HL-60 (cell line): ENCODE results near the gene ITGA3.

Experiments used
- DNase-seq, 2 experiments: peaks; one replicate each; pipeline ENCODE4 v3.0.0-alpha.2; 2010 to 2020; ENCODE audit warnings: low read depth in 1 of 2, low spot score in 1 of 2
- H3K27ac ChIP-seq: fragments of 250-450 bp; sonication (Bioruptor Pico); replicated peaks from 2 replicates; pipeline ENCODE4 v1.5.1; 2020; ENCODE audit warnings: mild to moderate bottlenecking, moderate library complexity
- H3K27me3 ChIP-seq: fragments of 250-450 bp; sonication (Bioruptor Pico); 2 replicates; pipeline ENCODE4 v1.5.1; 2021; ENCODE audit warnings: mild to moderate bottlenecking, moderate library complexity; ENCODE audit not compliant: insufficient read depth, poor library complexity, severe bottlenecking
- H3K4me3 ChIP-seq: replicated peaks from 2 replicates; pipeline ENCODE4 v1.5.1; 2011; ENCODE audit warnings: mild to moderate bottlenecking, control low read depth, low read length; ENCODE audit not compliant: insufficient read depth
- CTCF ChIP-seq: IDR thresholded peaks from one replicate; pipeline ENCODE4 v1.5.1; 2011; ENCODE audit warnings: low read length, control low read depth, inconsistent platforms; ENCODE audit not compliant: insufficient read depth
- GABPA ChIP-seq: IDR thresholded peaks from 2 replicates; pipeline ENCODE4 v1.6.1; 2012; ENCODE audit warnings: low read depth
- POLR2AphosphoS5 ChIP-seq: IDR thresholded peaks from 2 replicates; pipeline ENCODE4 v1.6.1; 2012; ENCODE audit warnings: low read depth
- REST ChIP-seq: IDR thresholded peaks from 2 replicates; pipeline ENCODE4 v1.6.1; 2012; ENCODE audit warnings: low read depth; ENCODE audit not compliant: insufficient replicate concordance
- SPI1 ChIP-seq: IDR thresholded peaks from 2 replicates; pipeline ENCODE4 v1.6.1; 2012; ENCODE audit warnings: low read depth, mild to moderate bottlenecking, borderline replicate concordance

ITGA3 gene

GRCh38 chr17:50127697-50128361 lies 71.9 kb downstream of the ITGA3 start:
- Histone ChIP-seq H3K27ac (no peak overlapping the region), H3K27me3 (peaks cover 39% of the 10 kb centered on the region), H3K4me3 (no peak overlapping the region)
- peak in 1 of 2 experiments; percentile 47 for DNase-seq
- TF ChIP-seq POLR2AphosphoS5 (0 out of 2 replicates have a peak, but pooled peaks have one; percentile 29), SPI1 (0 out of 2 replicates have a peak, but pooled peaks have one; percentile 3), GABPA (no peak), REST (peak; percentile 65), CTCF (no peak)

GRCh38 chr17:50128441-50129352 lies 72.8 kb downstream of the ITGA3 start:
- Histone ChIP-seq H3K27ac (no peak overlapping the region), H3K27me3 (peaks cover 33% of the 10 kb centered on the region), H3K4me3 (no peak overlapping the region)
- TF ChIP-seq CTCF (no peak), GABPA (peak; percentile 58; the same call in 1 of the 2 replicates), POLR2AphosphoS5 (no peak)
- DNase-seq, result no peak

- no peak for TF ChIP-seq GABPA
- TF ChIP-seq POLR2AphosphoS5, result no peak
- no peak for TF ChIP-seq CTCF
- no peak for TF ChIP-seq REST
- no peak for TF ChIP-seq SPI1
- DNase-seq, result no peak
- Histone ChIP-seq H3K27ac (no peak overlapping the region), H3K4me3 (no peak overlapping the region), H3K27me3 (peaks cover 33% of the 10 kb centered on the region)
Measured at GRCh38 chr17:50129353-50129727, 73.4 kb downstream of the ITGA3 start.
